ENCODE data around the gene PGAM5.

The PGAM5 gene

DNA sequence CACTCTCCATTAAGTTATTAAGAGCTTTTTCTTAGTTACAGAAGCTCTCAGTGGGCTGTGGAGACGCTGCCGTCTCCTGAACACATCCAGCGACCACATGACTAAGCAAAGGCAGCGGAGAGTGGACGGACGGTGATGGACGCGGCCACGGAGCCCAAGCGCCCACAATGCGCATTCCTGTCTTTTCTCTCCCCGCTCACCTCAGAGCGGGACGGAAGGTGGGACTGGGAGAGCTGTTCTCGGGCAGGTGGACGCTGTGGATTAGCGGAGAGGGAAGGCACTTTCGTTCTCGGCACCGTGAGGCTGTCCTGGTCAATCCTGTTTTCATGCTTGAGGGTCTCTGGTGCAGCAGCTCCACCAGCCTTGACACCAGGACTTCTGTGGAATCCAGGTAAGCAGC is 53.6 kb downstream of the PGAM5 start:
- TF ChIP-seq GATA3 (IDR thresholded peaks at IDR 0.05; ENCODE audit: low read depth, low read length) (no peak), GATA2 (IDR thresholded peaks at IDR 0.05; ENCODE audit: low read depth, low read length) (no peak)

DNA sequence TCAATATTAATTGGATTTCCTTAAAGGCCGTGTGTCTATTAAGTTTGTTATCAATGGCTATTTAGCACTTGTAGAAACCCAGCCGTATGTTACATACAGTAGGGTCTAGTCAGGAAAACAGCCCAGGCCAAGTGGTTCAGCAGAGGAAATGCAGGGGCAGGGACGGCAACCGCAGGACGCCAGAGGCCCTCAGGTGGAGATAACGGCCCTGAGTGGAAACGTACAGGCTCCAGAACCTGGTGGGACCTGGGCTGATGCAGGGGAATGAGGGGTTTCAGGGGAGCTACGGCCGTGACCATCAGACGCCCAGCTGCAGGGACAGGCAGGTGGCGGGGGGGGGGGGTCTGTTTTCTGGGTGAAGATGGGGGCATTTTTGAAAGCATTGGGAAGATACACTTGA is 54.7 kb downstream of the PGAM5 start:
- TF ChIP-seq GATA3 (IDR thresholded peaks at IDR 0.05; ENCODE audit: low read depth, low read length) (no peak), GATA2 (IDR thresholded peaks at IDR 0.05; ENCODE audit: low read depth, low read length) (no peak)

DNA sequence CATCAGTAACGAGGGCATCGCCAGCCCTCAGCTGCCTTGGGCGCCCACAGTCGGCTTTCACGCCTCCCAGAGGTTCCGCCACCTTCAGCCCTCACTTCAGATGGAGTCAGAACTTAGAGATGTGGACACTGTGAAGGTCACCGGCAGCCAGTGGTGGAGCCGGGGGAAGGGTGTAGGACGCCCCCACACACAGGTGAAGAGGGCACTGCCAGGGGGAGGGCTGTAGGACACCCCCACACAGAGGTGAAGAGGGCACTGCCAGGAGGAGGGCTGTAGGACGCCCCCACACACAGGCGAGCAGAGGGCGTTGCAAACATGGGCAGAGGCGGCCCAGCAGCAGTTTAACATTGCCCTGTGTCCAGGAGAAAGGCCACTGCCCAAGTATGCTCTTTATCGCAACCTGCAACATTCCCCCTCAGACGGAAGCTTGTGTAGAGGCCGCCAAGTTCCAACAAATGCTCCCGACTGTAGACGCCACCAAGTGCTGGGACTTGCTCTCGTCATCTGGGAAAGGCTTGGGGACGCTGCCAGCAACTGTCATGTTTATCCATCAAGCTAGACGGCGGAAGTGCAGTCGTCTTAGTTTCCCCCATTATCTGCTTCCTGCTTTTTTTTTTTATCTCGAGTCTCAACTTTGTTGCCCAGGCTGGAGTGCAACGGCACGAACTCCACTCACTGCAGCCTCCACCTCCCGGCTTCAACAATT is 55.9 kb downstream of the PGAM5 start:
- TF ChIP-seq GATA2 (IDR thresholded peaks at IDR 0.05; ENCODE audit: low read depth, low read length) (no peak), GATA3 (IDR thresholded peaks at IDR 0.05; ENCODE audit: low read depth, low read length) (no peak)

DNA sequence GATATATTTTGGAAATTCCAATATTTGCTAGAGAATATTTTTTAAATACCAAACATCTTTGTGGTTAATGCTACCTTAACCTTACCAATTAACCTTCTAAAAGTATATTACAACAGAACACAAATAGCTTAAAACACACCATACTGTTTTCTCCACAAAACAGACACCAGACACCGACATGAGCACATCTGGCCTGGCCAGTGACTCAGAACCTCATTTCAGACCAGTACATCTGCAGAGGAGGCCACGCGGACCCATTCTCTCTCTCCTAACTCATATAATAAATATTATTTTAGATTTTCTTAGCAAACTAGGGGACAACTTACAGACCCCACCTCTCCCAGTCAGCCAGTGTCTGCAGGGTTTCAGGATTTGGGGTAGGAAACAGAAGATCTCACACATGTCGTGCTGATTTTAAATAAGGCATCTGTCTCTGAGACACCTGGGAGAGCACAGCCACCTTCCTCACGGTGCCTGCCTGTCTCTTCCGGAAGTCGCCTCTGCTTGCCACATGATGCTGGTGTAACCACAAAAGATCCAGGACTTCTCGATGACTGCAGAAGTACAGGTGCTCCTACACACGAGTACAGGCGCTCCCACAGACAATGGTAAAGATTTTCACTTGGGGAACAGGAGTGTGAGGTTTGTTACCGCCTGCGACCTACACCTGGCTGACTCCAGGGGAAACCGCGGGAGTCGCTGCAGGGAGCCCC is 60.6 kb downstream of the PGAM5 start:
- TF ChIP-seq GATA2 (IDR thresholded peaks at IDR 0.05; ENCODE audit: low read depth, low read length) (no peak), GATA3 (IDR thresholded peaks at IDR 0.05; ENCODE audit: low read depth, low read length) (no peak)

All from SH-SY5Y (cell line).